ENCODE data around the gene GPR108. TPM values are rescaled to one million over a fixed set of nuclear protein-coding genes. Genes with fewer than 3 reads are reported as not detected.
A peak's percentile ranks its signal among the peaks of the same experiment; 100 is the strongest.

GPR108 gene
- total and polyA plus RNA-seq, 2 of the 13 experiments (the other 11 are each of a cell fraction or from before 2014, with no cell fraction given) = 36.4 to 63.0 TPM

DNA sequence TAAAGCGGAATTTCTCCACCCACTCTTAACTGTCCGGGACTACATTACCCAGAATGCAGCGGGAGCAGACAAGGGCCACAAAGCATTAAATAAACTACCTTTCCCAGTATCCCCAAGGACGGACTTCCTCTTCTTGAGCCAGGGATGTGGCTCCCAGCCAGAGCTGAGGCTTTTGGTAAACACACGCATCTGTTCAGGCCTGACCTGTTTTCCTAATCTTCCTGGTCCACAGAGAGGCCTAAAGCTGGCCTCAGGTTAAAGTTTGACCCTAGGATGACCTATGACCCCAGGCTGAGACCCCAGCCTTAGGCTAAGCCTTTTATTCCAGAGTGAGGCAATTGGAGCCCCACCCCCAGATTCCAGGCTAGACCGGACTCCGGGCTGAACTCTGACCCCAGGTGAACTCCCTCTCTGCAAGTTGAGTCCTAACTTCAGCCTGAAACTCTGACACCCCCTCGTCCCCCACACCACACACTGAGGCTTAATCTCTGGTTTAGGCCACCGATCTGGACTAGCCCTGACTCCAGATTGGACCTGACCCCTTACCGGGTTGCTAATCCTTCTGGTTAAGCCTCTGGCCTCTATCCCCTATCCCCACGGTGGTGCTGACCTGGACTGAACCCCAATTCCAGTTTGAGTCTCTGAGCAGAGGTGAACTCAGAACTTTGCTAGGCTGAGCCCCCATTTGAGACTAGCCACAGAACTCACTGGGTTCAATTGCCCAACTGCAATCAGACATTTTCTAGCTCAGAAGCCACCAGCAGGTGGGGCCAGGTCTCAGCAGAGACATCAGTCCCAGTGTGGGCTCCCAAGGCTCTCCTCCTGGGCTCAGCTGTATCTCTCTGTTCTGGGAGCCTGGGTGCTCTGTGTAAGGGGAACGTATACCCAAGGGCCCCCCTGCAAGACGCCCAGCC is 750 bp upstream of the GPR108 start (continued):
- TF ChIP-seq ZNF549 (CRISPR knock-in tag; IDR thresholded peaks at IDR 0.05) (no peak), ZNF589 (CRISPR knock-in tag; conservative IDR thresholded peaks at IDR 0.05) (no peak), ZNF292 (CRISPR knock-in tag; IDR thresholded peaks at IDR 0.05; ENCODE audit: borderline replicate concordance, low read depth) (no peak), YEATS4 (CRISPR knock-in tag; IDR thresholded peaks at IDR 0.05; ENCODE audit: borderline replicate concordance) (peak; percentile 50; the same call in 1 of the 2 replicates), SMAD9 (CRISPR knock-in tag; IDR thresholded peaks at IDR 0.05) (peak; percentile 58; the same call in 1 of the 2 replicates), ZNF138 (CRISPR knock-in tag; IDR thresholded peaks at IDR 0.05; ENCODE audit: low read depth) (0 out of 2 replicates have a peak, but pooled peaks have one; percentile 30), ZBTB8A (CRISPR knock-in tag; IDR thresholded peaks at IDR 0.05; ENCODE audit: borderline replicate concordance, low read depth) (no peak), TEAD2 (CRISPR knock-in tag; IDR thresholded peaks at IDR 0.05) (0 out of 2 replicates have a peak, but pooled peaks have one; percentile 37), POLR2A (IDR thresholded peaks at IDR 0.05; ENCODE audit: insufficient read depth in 1 of 2, low read depth in 2 of 2, low read length in 2 of 2) (0 out of 4 replicates have a peak, but pooled peaks of 1 of the 2 experiments have one; percentile 7), ZNF17 (CRISPR knock-in tag; IDR thresholded peaks at IDR 0.05) (no peak), ZNF737 (CRISPR knock-in tag; IDR thresholded peaks at IDR 0.05; ENCODE audit: borderline replicate concordance) (no peak), RELA (CRISPR knock-in tag; IDR thresholded peaks at IDR 0.05) (no peak)
- TF ChIP-seq, protein P1, sequence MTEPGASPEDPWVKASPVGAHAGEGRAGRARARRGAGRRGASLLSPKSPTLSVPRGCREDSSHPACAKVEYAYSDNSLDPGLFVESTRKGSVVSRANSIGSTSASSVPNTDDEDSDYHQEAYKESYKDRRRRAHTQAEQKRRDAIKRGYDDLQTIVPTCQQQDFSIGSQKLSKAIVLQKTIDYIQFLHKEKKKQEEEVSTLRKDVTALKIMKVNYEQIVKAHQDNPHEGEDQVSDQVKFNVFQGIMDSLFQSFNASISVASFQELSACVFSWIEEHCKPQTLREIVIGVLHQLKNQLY (CRISPR knock-in tag; IDR thresholded peaks at IDR 0.05) = no peak; the same call in 1 of the 2 replicates
- TF ChIP-seq, protein P2, sequence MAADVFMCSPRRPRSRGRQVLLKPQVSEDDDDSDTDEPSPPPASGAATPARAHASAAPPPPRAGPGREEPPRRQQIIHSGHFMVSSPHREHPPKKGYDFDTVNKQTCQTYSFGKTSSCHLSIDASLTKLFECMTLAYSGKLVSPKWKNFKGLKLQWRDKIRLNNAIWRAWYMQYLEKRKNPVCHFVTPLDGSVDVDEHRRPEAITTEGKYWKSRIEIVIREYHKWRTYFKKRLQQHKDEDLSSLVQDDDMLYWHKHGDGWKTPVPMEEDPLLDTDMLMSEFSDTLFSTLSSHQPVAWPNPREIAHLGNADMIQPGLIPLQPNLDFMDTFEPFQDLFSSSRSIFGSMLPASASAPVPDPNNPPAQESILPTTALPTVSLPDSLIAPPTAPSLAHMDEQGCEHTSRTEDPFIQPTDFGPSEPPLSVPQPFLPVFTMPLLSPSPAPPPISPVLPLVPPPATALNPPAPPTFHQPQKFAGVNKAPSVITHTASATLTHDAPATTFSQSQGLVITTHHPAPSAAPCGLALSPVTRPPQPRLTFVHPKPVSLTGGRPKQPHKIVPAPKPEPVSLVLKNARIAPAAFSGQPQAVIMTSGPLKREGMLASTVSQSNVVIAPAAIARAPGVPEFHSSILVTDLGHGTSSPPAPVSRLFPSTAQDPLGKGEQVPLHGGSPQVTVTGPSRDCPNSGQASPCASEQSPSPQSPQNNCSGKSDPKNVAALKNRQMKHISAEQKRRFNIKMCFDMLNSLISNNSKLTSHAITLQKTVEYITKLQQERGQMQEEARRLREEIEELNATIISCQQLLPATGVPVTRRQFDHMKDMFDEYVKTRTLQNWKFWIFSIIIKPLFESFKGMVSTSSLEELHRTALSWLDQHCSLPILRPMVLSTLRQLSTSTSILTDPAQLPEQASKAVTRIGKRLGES (CRISPR knock-in tag; IDR thresholded peaks at IDR 0.05; ENCODE audit: borderline replicate concordance) = no peak
- TF ChIP-seq, protein P3, sequence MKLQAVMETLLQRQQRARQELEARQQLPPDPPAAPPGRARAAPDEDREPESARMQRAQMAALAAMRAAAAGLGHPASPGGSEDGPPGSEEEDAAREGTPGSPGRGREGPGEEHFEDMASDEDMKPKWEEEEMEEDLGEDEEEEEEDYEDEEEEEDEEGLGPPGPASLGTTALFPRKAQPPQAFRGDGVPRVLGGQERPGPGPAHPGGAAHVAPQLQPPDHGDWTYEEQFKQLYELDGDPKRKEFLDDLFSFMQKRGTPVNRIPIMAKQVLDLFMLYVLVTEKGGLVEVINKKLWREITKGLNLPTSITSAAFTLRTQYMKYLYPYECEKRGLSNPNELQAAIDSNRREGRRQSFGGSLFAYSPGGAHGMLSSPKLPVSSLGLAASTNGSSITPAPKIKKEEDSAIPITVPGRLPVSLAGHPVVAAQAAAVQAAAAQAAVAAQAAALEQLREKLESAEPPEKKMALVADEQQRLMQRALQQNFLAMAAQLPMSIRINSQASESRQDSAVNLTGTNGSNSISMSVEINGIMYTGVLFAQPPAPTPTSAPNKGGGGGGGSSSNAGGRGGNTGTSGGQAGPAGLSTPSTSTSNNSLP (IDR thresholded peaks at IDR 0.05; ENCODE audit: low read depth, low read length) = no peak
- TF ChIP-seq, protein P4, sequence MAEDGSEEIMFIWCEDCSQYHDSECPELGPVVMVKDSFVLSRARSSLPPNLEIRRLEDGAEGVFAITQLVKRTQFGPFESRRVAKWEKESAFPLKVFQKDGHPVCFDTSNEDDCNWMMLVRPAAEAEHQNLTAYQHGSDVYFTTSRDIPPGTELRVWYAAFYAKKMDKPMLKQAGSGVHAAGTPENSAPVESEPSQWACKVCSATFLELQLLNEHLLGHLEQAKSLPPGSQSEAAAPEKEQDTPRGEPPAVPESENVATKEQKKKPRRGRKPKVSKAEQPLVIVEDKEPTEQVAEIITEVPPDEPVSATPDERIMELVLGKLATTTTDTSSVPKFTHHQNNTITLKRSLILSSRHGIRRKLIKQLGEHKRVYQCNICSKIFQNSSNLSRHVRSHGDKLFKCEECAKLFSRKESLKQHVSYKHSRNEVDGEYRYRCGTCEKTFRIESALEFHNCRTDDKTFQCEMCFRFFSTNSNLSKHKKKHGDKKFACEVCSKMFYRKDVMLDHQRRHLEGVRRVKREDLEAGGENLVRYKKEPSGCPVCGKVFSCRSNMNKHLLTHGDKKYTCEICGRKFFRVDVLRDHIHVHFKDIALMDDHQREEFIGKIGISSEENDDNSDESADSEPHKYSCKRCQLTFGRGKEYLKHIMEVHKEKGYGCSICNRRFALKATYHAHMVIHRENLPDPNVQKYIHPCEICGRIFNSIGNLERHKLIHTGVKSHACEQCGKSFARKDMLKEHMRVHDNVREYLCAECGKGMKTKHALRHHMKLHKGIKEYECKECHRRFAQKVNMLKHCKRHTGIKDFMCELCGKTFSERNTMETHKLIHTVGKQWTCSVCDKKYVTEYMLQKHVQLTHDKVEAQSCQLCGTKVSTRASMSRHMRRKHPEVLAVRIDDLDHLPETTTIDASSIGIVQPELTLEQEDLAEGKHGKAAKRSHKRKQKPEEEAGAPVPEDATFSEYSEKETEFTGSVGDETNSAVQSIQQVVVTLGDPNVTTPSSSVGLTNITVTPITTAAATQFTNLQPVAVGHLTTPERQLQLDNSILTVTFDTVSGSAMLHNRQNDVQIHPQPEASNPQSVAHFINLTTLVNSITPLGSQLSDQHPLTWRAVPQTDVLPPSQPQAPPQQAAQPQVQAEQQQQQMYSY (CRISPR knock-in tag; IDR thresholded peaks at IDR 0.05) = peak; percentile 57; the same call in 1 of the 2 replicates
- TF ChIP-seq, protein P5, sequence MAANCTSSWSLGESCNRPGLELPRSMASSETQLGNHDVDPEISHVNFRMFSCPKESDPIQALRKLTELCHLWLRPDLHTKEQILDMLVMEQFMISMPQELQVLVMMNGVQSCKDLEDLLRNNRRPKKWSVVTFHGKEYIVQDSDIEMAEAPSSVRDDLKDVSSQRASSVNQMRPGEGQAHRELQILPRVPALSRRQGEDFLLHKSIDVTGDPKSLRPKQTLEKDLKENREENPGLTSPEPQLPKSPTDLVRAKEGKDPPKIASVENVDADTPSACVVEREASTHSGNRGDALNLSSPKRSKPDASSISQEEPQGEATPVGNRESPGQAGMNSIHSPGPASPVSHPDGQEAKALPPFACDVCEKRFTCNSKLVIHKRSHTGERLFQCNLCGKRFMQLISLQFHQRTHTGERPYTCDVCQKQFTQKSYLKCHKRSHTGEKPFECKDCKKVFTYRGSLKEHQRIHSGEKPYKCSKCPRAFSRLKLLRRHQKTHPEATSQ (CRISPR knock-in tag; IDR thresholded peaks at IDR 0.05; ENCODE audit: borderline replicate concordance) = no peak
